ENCODE measurements around the gene GLI3.

GRCh38 chr7:41948503-41948902, 288.5 kb downstream of the GLI3 start:
- TF ChIP-seq, protein P1, sequence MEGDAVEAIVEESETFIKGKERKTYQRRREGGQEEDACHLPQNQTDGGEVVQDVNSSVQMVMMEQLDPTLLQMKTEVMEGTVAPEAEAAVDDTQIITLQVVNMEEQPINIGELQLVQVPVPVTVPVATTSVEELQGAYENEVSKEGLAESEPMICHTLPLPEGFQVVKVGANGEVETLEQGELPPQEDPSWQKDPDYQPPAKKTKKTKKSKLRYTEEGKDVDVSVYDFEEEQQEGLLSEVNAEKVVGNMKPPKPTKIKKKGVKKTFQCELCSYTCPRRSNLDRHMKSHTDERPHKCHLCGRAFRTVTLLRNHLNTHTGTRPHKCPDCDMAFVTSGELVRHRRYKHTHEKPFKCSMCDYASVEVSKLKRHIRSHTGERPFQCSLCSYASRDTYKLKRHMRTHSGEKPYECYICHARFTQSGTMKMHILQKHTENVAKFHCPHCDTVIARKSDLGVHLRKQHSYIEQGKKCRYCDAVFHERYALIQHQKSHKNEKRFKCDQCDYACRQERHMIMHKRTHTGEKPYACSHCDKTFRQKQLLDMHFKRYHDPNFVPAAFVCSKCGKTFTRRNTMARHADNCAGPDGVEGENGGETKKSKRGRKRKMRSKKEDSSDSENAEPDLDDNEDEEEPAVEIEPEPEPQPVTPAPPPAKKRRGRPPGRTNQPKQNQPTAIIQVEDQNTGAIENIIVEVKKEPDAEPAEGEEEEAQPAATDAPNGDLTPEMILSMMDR (IDR thresholded peaks at IDR 0.05) = no peak
- TF ChIP-seq, protein P2, sequence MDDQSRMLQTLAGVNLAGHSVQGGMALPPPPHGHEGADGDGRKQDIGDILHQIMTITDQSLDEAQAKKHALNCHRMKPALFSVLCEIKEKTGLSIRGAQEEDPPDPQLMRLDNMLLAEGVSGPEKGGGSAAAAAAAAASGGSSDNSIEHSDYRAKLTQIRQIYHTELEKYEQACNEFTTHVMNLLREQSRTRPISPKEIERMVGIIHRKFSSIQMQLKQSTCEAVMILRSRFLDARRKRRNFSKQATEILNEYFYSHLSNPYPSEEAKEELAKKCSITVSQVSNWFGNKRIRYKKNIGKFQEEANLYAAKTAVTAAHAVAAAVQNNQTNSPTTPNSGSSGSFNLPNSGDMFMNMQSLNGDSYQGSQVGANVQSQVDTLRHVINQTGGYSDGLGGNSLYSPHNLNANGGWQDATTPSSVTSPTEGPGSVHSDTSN (IDR thresholded peaks at IDR 0.05) = no peak
- no peak for TF ChIP-seq FOSL2 (IDR thresholded peaks at IDR 0.05; ENCODE audit: borderline replicate concordance, low read depth)
- TF ChIP-seq, protein P3, sequence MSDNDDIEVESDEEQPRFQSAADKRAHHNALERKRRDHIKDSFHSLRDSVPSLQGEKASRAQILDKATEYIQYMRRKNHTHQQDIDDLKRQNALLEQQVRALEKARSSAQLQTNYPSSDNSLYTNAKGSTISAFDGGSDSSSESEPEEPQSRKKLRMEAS (IDR thresholded peaks at IDR 0.05; ENCODE audit: low read depth) = no peak
- TF ChIP-seq GATA2 (CRISPR knock-in tag; IDR thresholded peaks at IDR 0.05) = no peak
- TF ChIP-seq SIN3A (IDR thresholded peaks at IDR 0.05; ENCODE audit: borderline replicate concordance, low read depth, low read length) = no peak
- TF ChIP-seq TAF1 (IDR thresholded peaks at IDR 0.05; ENCODE audit: borderline replicate concordance, low read depth, low read length) = no peak
- TF ChIP-seq RAD21 (IDR thresholded peaks at IDR 0.05; ENCODE audit: low read length) = no peak
- TF ChIP-seq RXRA (IDR thresholded peaks at IDR 0.05; ENCODE audit: borderline replicate concordance, low read depth) = no peak
- TF ChIP-seq, protein P4, sequence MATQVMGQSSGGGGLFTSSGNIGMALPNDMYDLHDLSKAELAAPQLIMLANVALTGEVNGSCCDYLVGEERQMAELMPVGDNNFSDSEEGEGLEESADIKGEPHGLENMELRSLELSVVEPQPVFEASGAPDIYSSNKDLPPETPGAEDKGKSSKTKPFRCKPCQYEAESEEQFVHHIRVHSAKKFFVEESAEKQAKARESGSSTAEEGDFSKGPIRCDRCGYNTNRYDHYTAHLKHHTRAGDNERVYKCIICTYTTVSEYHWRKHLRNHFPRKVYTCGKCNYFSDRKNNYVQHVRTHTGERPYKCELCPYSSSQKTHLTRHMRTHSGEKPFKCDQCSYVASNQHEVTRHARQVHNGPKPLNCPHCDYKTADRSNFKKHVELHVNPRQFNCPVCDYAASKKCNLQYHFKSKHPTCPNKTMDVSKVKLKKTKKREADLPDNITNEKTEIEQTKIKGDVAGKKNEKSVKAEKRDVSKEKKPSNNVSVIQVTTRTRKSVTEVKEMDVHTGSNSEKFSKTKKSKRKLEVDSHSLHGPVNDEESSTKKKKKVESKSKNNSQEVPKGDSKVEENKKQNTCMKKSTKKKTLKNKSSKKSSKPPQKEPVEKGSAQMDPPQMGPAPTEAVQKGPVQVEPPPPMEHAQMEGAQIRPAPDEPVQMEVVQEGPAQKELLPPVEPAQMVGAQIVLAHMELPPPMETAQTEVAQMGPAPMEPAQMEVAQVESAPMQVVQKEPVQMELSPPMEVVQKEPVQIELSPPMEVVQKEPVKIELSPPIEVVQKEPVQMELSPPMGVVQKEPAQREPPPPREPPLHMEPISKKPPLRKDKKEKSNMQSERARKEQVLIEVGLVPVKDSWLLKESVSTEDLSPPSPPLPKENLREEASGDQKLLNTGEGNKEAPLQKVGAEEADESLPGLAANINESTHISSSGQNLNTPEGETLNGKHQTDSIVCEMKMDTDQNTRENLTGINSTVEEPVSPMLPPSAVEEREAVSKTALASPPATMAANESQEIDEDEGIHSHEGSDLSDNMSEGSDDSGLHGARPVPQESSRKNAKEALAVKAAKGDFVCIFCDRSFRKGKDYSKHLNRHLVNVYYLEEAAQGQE (IDR thresholded peaks at IDR 0.05; ENCODE audit: low read depth, low read length) = no peak
- no peak for TF ChIP-seq NRF1 (IDR thresholded peaks at IDR 0.05; ENCODE audit: low read depth, low read length)
- no peak for TF ChIP-seq JUND (IDR thresholded peaks at IDR 0.05)
- TF ChIP-seq YY1 (IDR thresholded peaks at IDR 0.05; ENCODE audit: low read depth) = no peak

All from SK-N-SH (cell line).